ENCODE results near the gene JPH3.

DNA sequence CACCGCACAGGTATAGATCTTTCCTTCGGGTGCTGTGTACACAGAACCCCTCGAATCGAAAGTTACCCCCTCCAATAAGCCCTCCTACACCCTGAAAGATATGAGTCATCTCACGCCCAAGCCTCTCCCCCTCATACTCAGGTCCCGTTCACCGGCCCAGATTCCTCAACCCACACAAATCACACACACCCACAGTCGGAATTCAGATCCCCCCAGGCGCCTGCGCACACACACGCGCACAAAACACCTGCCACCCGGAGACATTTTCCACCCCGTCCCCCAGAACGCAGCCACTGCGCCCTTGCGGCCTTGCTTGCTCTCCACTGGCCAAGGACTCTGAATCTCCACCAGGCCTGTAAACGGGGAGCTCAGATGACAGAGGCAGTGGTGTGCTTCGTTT, 4.9 kb downstream of the JPH3 start:
- TF ChIP-seq EP300 (IDR thresholded peaks at IDR 0.05) (no peak), POLR2A (IDR thresholded peaks at IDR 0.05) (no peak)

Data from gastroesophageal sphincter (tissue), 2 donors.